MM.1S (cell line): ENCODE measurements around the gene SH3RF1.

Source experiments
- DNase-seq: peaks from one replicate; pipeline ENCODE4 v3.0.0-alpha.2; 2015
- H2AFZ ChIP-seq: fragments of 300-600 bp; sonication (generic); 2 replicates; pipeline ENCODE4 v1.6.0; 2016; ENCODE audit warnings: antibody characterized with exemption, low read length
- H3F3A ChIP-seq: fragments of 300-600 bp; sonication (generic); 2 replicates; pipeline ENCODE4 v1.6.1; 2016; ENCODE audit warnings: mild to moderate bottlenecking, antibody characterized with exemption, low read length, moderate library complexity, mixed read lengths; ENCODE audit not compliant: insufficient read depth
- H3K27ac ChIP-seq: fragments of 300-600 bp; sonication (generic); 2 replicates; pipeline ENCODE4 v1.5.1; 2016; ENCODE audit warnings: mild to moderate bottlenecking, low read length
- H3K27me3 ChIP-seq: fragments of 300-600 bp; sonication (generic); replicated peaks from 2 replicates; pipeline ENCODE4 v1.6.0; 2016; ENCODE audit warnings: low read length; ENCODE audit not compliant: insufficient read depth
- H3K36me3 ChIP-seq: fragments of 300-600 bp; sonication (generic); replicated peaks from 2 replicates; pipeline ENCODE4 v1.6.1; 2016; ENCODE audit warnings: mild to moderate bottlenecking, low read length, mixed read lengths; ENCODE audit not compliant: insufficient read depth
- H3K4me1 ChIP-seq: fragments of 300-600 bp; sonication (generic); 2 replicates; pipeline ENCODE4 v1.6.1; 2016; ENCODE audit warnings: low read length, mixed read lengths
- H3K4me2 ChIP-seq: fragments of 300-600 bp; sonication (generic); 2 replicates; pipeline ENCODE4 v1.6.0; 2016; ENCODE audit warnings: low read depth, low read length
- H3K4me3 ChIP-seq: fragments of 300-600 bp; sonication (generic); 2 replicates; pipeline ENCODE4 v1.5.1; 2016; ENCODE audit warnings: low read length, mixed read lengths
- H3K79me2 ChIP-seq: fragments of 300-600 bp; sonication (generic); 2 replicates; pipeline ENCODE4 v1.6.1; 2016; ENCODE audit warnings: mixed run types, low read length, mixed read lengths
- H3K9ac ChIP-seq: fragments of 300-600 bp; sonication (generic); 2 replicates; pipeline ENCODE4 v1.6.1; 2016; ENCODE audit warnings: low read length, mixed read lengths
- H3K9me2 ChIP-seq: fragments of 300-600 bp; sonication (generic); replicated peaks from 2 replicates; pipeline ENCODE4 v1.6.1; 2016; ENCODE audit warnings: mild to moderate bottlenecking, low read length, mixed read lengths; ENCODE audit not compliant: insufficient read depth
- H3K9me3 ChIP-seq: fragments of 300-600 bp; sonication (generic); replicated peaks from 2 replicates; pipeline ENCODE4 v1.6.1; 2016; ENCODE audit warnings: mild to moderate bottlenecking, low read length, mixed read lengths; ENCODE audit not compliant: insufficient read depth
- H4K20me1 ChIP-seq: fragments of 300-600 bp; sonication (generic); 2 replicates; pipeline ENCODE4 v1.6.1; 2016; ENCODE audit warnings: mild to moderate bottlenecking, low read length, moderate library complexity, mixed read lengths; ENCODE audit not compliant: insufficient read depth
- CTCF ChIP-seq: fragments of 300-600 bp; sonication (generic); IDR thresholded peaks from 2 replicates; pipeline ENCODE4 v1.5.1; 2016; ENCODE audit warnings: antibody characterized with exemption, low read length, mixed read lengths
- EZH2 ChIP-seq: fragments of 300-600 bp; sonication (generic); optimal IDR thresholded peaks from 2 replicates; pipeline ENCODE3; 2017; ENCODE audit warnings: low read depth, mild to moderate bottlenecking, antibody characterized with exemption, low read length, mixed read lengths
- EZH2phosphoT487 ChIP-seq: fragments of 300-600 bp; sonication (generic); IDR thresholded peaks from 2 replicates; pipeline ENCODE4 v1.6.1; 2018; ENCODE audit warnings: antibody characterized with exemption, low read length

The SH3RF1 gene

GRCh38 chr4:169054879-169055278, 215.9 kb downstream of the SH3RF1 start:
- H3K36me3 ChIP-seq: no peaks in the 10 kb centered on the region
- no peaks in the 10 kb centered on the region for H3K4me1 ChIP-seq
- no peaks in the 10 kb centered on the region for H3K9me3 ChIP-seq
- no peak overlapping the region for H3K9ac ChIP-seq
- no peak for DNase-seq
- no peak overlapping the region for H3K27ac ChIP-seq
- no peaks in the 10 kb centered on the region for H4K20me1 ChIP-seq
- TF ChIP-seq EZH2 (no peak), CTCF (no peak), EZH2phosphoT487 (no peak)
- H3K4me2 ChIP-seq: no peak overlapping the region
- H3K27me3 ChIP-seq: no peaks in the 10 kb centered on the region
- H3K79me2 ChIP-seq: no peaks in the 10 kb centered on the region
- H3K9me2 ChIP-seq: no peaks in the 10 kb centered on the region
- no peak overlapping the region for H3K4me3 ChIP-seq
- no peak overlapping the region for H2AFZ ChIP-seq
- H3F3A ChIP-seq: no peaks in the 10 kb centered on the region

GRCh38 chr4:169052594-169052945, 218.2 kb downstream of the SH3RF1 start:
- no peak for DNase-seq
- no peak overlapping the region for H2AFZ ChIP-seq
- TF ChIP-seq EZH2 (no peak), CTCF (no peak), EZH2phosphoT487 (no peak)
- H3K4me1 ChIP-seq: no peaks in the 10 kb centered on the region
- no peaks in the 10 kb centered on the region for H3K79me2 ChIP-seq
- H3K27ac ChIP-seq: no peak overlapping the region
- H3K27me3 ChIP-seq: no peaks in the 10 kb centered on the region
- H3K4me2 ChIP-seq: no peak overlapping the region
- H3K9me2 ChIP-seq: no peaks in the 10 kb centered on the region
- no peaks in the 10 kb centered on the region for H3K36me3 ChIP-seq
- no peaks in the 10 kb centered on the region for H3F3A ChIP-seq
- no peak overlapping the region for H3K9ac ChIP-seq
- no peak overlapping the region for H3K4me3 ChIP-seq
- H3K9me3 ChIP-seq: no peaks in the 10 kb centered on the region
- H4K20me1 ChIP-seq: no peaks in the 10 kb centered on the region

GRCh38 chr4:169051761-169052593, 218.8 kb downstream of the SH3RF1 start:
- Histone ChIP-seq H3K4me2 (no peak overlapping the region), H3K9me2 (no peaks in the 10 kb centered on the region), H3K9ac (no peak overlapping the region), H3K4me1 (no peaks in the 10 kb centered on the region), H3K79me2 (no peaks in the 10 kb centered on the region), H3F3A (no peaks in the 10 kb centered on the region), H2AFZ (no peak overlapping the region), H3K27ac (no peak overlapping the region), H4K20me1 (no peaks in the 10 kb centered on the region), H3K36me3 (no peaks in the 10 kb centered on the region), H3K4me3 (no peak overlapping the region), H3K9me3 (no peaks in the 10 kb centered on the region), H3K27me3 (no peaks in the 10 kb centered on the region)
- TF ChIP-seq EZH2phosphoT487 (no peak), CTCF (no peak), EZH2 (no peak)
- no peak for DNase-seq
